SH-SY5Y (cell line): ENCODE measurements around the gene RAB6B.

ENCODE experiments used
- GATA2 ChIP-seq: IDR thresholded peaks from 2 replicates; pipeline ENCODE4 v1.6.1; 2011; ENCODE audit warnings: mild to moderate bottlenecking, low read depth, low read length
- GATA3 ChIP-seq: IDR thresholded peaks from 2 replicates; pipeline ENCODE4 v1.6.1; 2011; ENCODE audit warnings: low read depth, mild to moderate bottlenecking, low read length, moderate library complexity

GRCh38 chr3:133914839-133915600, 19.3 kb upstream of the RAB6B start:
- TF ChIP-seq GATA3 (no peak), GATA2 (no peak)
